Transverse colon (tissue), 3 donors: Measurements from ENCODE around the gene RSPO4.

ENCODE experiments used
- EP300 ChIP-seq: sonication (generic); formaldehyde crosslinking; IDR thresholded peaks from one replicate; pipeline ENCODE4 v1.6.1; 2017; ENCODE audit warnings: antibody characterized with exemption, low read depth
- TF ChIP-seq, protein P1 (sequence below), 5 experiments: fragments of 200-600 bp in 3 of 5; fragments of 450-650 bp in 2 of 5; sonication (generic) in 3 of 5; IDR thresholded peaks; 1 replicate in 2 of 5; 2 replicates in 3 of 5; pipeline ENCODE4 v1.5.1; 2016 to 2017; ENCODE audit warnings: antibody characterized with exemption in 5 of 5, inconsistent platforms in 3 of 5, mild to moderate bottlenecking in 2 of 5, moderate library complexity in 1 of 5

DNA sequence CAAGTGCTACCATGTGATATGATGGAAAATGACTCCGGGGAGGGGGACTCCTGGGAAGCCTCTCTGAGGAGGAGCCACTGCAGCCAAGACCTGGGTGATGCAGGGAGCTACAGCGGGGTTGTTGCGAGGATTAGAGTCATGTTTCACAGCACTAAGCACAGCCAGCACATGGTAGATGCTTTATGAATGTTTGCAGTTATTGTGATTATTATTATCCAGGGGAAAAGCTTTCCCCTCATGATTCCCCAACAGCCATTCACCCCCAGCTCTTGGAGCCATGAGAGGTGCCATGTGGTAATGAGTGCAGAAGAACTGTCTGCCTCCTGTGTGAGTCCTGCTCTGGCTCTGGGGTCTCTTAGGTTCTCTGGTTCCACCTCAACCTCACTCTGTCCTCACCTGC is 39.9 kb downstream of the RSPO4 start:
- TF ChIP-seq, protein P1, sequence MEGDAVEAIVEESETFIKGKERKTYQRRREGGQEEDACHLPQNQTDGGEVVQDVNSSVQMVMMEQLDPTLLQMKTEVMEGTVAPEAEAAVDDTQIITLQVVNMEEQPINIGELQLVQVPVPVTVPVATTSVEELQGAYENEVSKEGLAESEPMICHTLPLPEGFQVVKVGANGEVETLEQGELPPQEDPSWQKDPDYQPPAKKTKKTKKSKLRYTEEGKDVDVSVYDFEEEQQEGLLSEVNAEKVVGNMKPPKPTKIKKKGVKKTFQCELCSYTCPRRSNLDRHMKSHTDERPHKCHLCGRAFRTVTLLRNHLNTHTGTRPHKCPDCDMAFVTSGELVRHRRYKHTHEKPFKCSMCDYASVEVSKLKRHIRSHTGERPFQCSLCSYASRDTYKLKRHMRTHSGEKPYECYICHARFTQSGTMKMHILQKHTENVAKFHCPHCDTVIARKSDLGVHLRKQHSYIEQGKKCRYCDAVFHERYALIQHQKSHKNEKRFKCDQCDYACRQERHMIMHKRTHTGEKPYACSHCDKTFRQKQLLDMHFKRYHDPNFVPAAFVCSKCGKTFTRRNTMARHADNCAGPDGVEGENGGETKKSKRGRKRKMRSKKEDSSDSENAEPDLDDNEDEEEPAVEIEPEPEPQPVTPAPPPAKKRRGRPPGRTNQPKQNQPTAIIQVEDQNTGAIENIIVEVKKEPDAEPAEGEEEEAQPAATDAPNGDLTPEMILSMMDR (IDR thresholded peaks at IDR 0.05): no peak
- no peak for TF ChIP-seq EP300
